Stimulated activated CD4-positive, alpha-beta T cell treated with anti-CD3 and anti-CD28 coated beads, Interleukin-4, amount 100 ng/mL, for 4 hours (primary cell): ENCODE data around the gene NUBP1.

Experiments used
- DNase-seq, 2 experiments: peaks; one replicate each; pipeline ENCODE4 v3.0.0-alpha.2; 2020

NUBP1 gene

DNA sequence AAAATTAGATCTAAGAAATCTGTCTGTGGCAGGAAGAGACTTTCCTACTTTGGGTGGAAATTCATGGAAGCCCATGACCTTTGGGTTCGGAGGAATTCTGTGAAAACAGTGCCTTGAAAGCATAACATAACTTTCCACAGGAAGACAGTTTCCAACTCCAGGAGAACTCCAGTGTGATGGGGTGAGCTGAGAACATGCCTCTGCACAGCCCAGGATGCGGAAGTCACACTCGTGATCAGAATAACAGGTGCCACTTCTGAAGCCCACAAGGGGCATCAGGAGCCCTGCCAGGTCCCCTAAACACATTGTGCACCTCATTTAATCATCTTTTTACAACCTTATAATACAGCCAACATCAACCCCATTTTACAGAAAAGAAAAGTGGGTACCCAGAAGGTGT lies 65.2 kb downstream of the NUBP1 start:
- no peak for DNase-seq

DNA sequence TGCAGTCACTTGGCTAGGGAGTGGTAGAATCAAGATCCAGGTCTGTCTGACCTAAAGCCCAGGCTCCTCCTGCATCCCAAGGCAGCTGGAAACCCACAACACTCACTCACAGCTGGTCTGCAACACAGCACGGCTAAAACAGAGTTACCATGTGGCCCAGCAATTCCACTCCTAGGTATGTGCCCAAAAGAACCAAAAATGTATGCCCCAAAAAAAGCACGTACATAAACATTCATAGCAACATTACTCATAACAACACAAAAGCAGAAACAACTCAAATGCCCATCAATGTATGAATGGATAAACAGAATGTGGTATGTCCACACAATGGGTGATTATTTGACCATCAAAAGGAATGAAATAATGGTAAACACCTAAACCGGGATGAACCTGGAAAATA lies 66.1 kb downstream of the NUBP1 start:
- no peak for DNase-seq

DNA sequence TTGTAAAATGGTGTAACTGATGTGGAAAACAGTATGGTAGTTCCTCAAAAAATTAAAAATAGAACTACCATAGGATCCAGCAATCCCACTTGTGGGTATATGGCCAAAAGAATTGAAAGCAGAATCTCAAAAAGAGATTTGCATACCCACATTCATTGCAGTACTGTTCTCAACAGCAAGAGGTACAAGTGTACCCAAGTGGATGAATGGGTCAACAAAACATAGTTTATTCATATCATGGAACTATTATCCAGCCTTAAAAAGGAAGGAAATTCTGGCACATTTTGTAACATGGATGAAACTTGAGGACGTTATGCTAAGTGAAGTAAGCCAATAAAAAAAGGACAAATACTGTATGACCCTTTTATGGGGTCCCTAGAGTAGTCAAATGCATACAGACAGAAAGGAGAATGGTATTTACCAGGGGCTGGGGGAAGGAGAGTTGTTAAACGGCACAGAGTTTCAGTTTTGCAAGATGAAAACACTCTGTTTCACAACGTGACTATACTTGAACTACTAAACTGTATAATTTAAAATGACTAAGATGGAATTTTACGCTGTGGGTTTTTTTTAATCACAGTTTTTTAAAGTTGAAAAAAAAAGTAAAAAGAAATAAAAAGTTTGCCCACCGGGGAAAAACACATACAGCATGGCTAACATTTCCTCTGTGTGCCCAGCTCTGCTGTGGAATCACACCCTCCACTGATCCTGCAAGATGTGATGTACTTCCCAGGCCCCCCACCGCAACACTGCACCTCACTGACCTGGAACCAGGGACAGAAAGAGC lies 68.9 kb downstream of the NUBP1 start:
- DNase-seq, result no peak

- no peak for DNase-seq
These were observed 69.4 kb downstream of the NUBP1 start for GRCh38 chr16:10813099-10813455.

DNA sequence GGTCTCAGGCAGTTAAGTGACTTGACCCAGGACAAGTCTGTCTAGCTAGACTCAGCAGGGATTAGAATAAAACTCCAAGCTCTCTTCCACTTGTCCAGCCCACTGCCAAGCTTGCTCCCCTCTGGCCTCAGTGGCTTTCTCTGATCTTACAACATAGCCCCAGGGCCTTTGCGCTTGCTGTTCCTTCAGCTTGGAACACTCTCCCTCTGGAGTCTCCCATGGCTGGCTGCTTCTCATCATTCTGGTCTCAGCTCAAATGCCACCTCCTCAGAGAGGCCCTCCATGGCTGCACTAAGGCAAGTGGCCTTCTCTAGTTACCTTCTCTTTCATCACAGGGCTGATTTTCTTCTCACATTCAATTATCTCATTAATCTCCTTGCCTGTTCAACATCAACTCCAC lies 73.9 kb downstream of the NUBP1 start:
- DNase-seq, result no peak

DNA sequence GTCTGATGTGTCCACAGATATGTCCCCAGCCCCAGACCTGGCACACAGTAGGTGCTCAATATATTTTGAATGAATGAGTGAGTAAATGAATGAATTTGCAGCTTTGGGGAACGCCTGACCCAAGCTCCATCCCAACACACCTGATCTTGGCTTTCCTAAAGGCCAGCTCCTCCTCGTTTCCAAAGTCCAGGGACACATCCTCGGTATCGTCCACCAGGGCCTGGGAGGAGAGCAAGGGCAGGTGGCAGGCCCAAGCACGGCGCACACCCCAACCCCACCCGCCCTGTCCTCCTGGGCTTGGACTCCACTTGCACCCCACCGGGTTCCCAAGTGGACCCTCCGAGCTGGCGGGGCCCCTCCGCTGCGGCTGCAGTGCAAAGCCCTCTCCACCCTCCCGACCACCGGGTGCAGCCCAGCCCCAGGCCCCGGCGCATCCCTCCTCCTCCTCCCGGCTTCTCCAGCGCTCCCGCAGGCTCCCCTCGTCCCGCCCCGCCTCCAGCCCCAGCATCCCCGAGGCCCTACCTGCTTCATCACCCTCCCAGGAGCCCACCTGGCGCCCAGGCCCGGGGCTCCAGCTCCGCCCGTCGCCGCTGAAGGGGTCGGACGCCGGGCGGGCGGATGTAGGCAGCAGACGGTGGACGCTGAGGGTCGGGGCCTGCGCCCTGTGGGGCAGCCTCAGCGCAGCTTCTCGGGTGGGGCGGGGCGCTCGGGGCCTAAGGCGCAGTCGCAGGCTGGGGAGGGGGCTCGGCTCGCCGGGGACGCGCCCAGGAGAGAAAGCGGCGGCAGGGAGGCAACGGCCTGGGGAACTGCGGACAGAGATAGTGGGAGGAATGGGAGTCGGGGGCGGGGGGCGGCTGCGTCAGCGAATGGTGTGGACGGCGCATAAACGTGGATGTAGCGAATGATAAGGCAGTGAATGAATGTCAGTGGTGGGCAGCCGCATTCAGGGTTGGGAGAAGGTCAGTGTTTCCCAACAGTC lies 74.6 kb downstream of the NUBP1 start, which contains the start of gene TVP23A:
TSS of gene TVP23A (minus strand) at position 832 of the 979 bp plus-strand sequence. CDS start at position 531, 301 bp downstream.
- no peak for DNase-seq
